Right ventricle myocardium superior (tissue), 1 donor: ENCODE data around the gene EPX. TPM values are rescaled to one million over a fixed set of nuclear protein-coding genes. Genes with fewer than 3 reads are reported as not detected.

Source experiments
- ATAC-seq: fragments of 200-7000 bp; cut with Tn5 transposase; one replicate; pipeline ENCODE4 v1.9.1; 2020; ENCODE audit warnings: mild to moderate bottlenecking; ENCODE audit not compliant: poor library complexity
- DNase-seq: peaks from one replicate; pipeline ENCODE4 v3.0.0-alpha.2; 2020
- intact Hi-C: fragments of 100-400 bp; cut with DNase I; formaldehyde crosslinking; loops from one replicate; pipeline ENCODE4 v1.11.2; 2022
- total RNA-seq: library from RNA; stranded (reverse); fragmentation: NEBNext Ultra II Directional; extraction: Animal tissue kit (Norgen Biotek cat#: 25700); gene quantifications from one replicate; pipeline ENCODE4 v1.2.1, GENCODE V29; 2021
- donor health status: DM: no; HTN: yes; CAD: no; lungs with severe emphysema.

Gene EPX
- total RNA-seq, 1 donor from 2014 or later = not detected

GRCh38 chr17:58245428-58246103, 53.0 kb downstream of the EPX start:
- intact Hi-C loops = loop anchor here (10.0 kb wide), 1 partner anchor 199 kb away; no protein-coding TSS in a partner anchor
- DNase-seq (no peak), ATAC-seq (no peak)

- ATAC-seq = no peak
- intact Hi-C loops = loop anchor here (10.0 kb wide), 1 partner anchor 199 kb away; no protein-coding TSS in a partner anchor
- DNase-seq = no peak
These were observed 53.7 kb downstream of the EPX start for GRCh38 chr17:58246104-58246740.

GRCh38 chr17:58246781-58247180, 54.3 kb downstream of the EPX start:
- no peak for ATAC-seq
- intact Hi-C loops = loop anchor here (10.0 kb wide), 1 partner anchor 198 kb away; no protein-coding TSS in a partner anchor
- DNase-seq = no peak

GRCh38 chr17:58247511-58248363, 55.2 kb downstream of the EPX start:
- intact Hi-C loops = loop anchor here (10.0 kb wide), 1 partner anchor 197 kb away; no protein-coding TSS in a partner anchor
- ATAC-seq (no peak), DNase-seq (no peak)

GRCh38 chr17:58248955-58249269, 56.4 kb downstream of the EPX start:
- ATAC-seq (no peak), DNase-seq (no peak)
- intact Hi-C loops = loop anchor here (10.0 kb wide), 1 partner anchor 196 kb away; no protein-coding TSS in a partner anchor

GRCh38 chr17:58249270-58250133, 57.0 kb downstream of the EPX start:
- intact Hi-C loops = loop anchor here (10.0 kb wide), 1 partner anchor 195 kb away; no protein-coding TSS in a partner anchor
- ATAC-seq = peak; percentile 96

GRCh38 chr17:58250344-58251011, 58.0 kb downstream of the EPX start:
- DNase-seq = no peak
- intact Hi-C loops = no loop called here
- ATAC-seq = no peak

More at GRCh38 chr17:58249270-58250133, 57.0 kb downstream of the EPX start:
- DNase-seq = peak; percentile 76

- DNase-seq = no peak
- no peak for ATAC-seq
These were observed 59.6 kb downstream of the EPX start for GRCh38 chr17:58252141-58252540.

GRCh38 chr17:58253082-58253481, 60.6 kb downstream of the EPX start:
- ATAC-seq (no peak), DNase-seq (no peak)
- intact Hi-C loops = no loop called here

More at GRCh38 chr17:58252141-58252540, 59.6 kb downstream of the EPX start:
- intact Hi-C loops = no loop called here

Other genes with a start within 250 kb of the EPX start
- gene CUEDC1, start 237.3 kb upstream of the EPX start, total RNA-seq = 44.6 TPM
- 73.7 TPM for gene VEZF1, start 204.5 kb upstream of the EPX start, total RNA-seq
- 90.9 TPM for gene SRSF1, start 185.5 kb upstream of the EPX start, total RNA-seq
- gene DYNLL2, start 109.3 kb upstream of the EPX start, total RNA-seq = 81.5 TPM
- gene OR4D1, start 44.3 kb upstream of the EPX start, total RNA-seq = not detected
- not detected for gene OR4D2, start 25.7 kb upstream of the EPX start, total RNA-seq
- gene MKS1, start 26.5 kb downstream of the EPX start, total RNA-seq = 7.9 TPM
- gene LPO, start 45.9 kb downstream of the EPX start, total RNA-seq = not detected
- 0.05 TPM for gene MPO, start 88.2 kb downstream of the EPX start, total RNA-seq
- gene TSPOAP1, start 136.1 kb downstream of the EPX start, total RNA-seq = 13.6 TPM
- 59.2 TPM for gene SUPT4H1, start 159.5 kb downstream of the EPX start, total RNA-seq
- gene RNF43, start 224.8 kb downstream of the EPX start, total RNA-seq = 3.8 TPM